ACHN (cell line): ENCODE data around the gene ACAP1.

Experiments used
- DNase-seq: peaks from one replicate; pipeline ENCODE4 v3.0.0-alpha.2; 2015
- in situ Hi-C: cut with HindIII; loops from 2 replicates; pipeline ENCODE4 v1.10.0; 2017; ENCODE audit warnings: low sequenced_read_pairs, low pct_ligation_motif_present, low pct_unique_long_range_greater_than_20kb

The ACAP1 gene

GRCh38 chr17:7308625-7309433 is 27.5 kb upstream of the ACAP1 start:
- in situ Hi-C loops: no loop called here
- peak; percentile 90 for DNase-seq

DNA sequence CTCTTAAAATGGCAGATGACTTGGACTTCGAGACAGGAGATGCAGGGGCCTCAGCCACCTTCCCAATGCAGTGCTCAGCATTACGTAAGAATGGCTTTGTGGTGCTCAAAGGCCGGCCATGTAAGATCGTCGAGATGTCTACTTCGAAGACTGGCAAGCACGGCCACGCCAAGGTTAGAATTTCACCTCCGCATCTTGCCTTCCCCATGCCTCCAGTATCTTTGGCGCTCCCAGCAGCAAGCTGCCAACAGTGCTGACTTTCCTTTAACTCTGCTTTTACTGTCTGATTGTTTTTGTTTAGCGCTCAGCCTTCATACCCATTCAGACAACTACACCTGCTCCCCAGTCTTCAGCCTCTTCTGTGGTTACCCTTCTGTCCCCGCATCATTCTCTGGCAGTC is 26.7 kb upstream of the ACAP1 start:
- no peak for DNase-seq
- in situ Hi-C loops: no loop called here

DNA sequence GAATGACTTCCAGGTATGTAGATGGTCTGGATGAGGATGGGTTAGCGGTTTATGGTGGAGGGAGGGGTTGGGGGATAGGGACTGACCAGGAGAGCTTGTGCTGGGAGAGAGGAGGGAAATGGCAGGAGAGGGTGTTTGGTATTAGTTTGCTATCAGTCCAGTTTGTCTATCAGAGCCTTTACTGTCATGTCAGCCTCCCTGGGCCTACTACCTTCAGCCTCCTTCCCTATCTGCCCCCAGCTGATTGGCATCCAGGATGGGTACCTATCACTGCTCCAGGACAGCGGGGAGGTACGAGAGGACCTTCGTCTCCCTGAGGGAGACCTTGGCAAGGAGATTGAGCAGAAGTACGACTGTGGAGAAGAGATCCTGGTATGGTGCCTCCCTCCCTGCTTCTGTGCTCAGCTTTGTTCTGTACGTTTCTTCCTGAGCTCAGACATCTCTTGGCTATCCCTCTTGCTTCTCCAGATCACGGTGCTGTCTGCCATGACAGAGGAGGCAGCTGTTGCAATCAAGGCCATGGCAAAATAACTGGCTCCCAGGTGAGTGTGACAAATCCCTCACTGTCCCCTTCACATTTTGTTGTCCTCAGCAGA is 25.1 kb upstream of the ACAP1 start:
- in situ Hi-C loops: no loop called here
- DNase-seq: no peak

- DNase-seq: no peak
- in situ Hi-C loops: no loop called here
Observed at GRCh38 chr17:7312432-7313087, 23.8 kb upstream of the ACAP1 start.

- in situ Hi-C loops: no loop called here
- peak; percentile 26 for DNase-seq
Observed at GRCh38 chr17:7313088-7313889, 23.0 kb upstream of the ACAP1 start.

DNA sequence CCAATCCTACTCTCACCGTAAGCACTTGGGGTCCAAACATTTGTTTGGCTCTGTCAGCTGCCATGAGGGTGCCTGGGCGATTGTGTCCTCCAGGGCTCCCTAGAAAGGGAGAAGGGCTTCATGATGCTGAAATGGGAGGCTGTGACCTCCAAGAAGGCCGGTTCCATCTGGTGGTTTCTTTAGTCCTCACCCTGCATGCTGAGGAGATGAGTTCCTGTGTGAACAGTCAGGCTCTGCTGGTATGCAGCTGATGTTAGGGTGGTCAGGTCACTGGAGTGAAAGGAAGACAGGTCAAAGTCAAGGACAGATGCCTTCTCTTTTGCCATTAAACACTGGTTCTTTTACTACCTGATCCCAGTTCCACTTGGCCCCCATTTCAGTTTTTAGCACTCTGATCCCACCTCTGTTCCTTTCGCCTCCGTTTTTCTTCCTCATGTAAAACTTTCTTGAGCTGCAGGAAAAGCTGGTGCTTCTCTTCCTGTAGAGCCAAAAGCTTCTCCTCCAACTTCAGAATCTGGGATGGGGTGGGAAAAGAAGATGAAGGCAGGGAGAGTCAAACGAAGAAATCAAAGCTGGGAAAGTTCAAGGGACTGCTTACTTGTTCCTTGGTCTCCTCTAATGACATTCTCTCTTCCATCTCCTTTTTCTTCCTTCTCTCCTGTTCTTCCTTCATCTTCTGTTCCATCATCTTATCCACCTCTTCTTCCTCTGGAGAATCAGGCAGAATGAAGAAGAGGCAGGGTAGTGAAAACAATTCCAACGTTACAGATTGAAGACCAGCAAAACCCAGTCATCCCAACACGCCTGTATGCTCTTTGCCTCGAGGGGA is 22.2 kb upstream of the ACAP1 start:
- in situ Hi-C loops: no loop called here
- DNase-seq: peak; percentile 50

- peak; percentile 89 for DNase-seq
- in situ Hi-C loops: no loop called here
Observed at GRCh38 chr17:7314719-7315569, 21.4 kb upstream of the ACAP1 start, which contains the start of gene GPS2. TSS of gene GPS2 (minus strand) at chr17:7315360. CDS start at chr17:7315052, 308 bp downstream.

GRCh38 chr17:7315570-7316235 is 20.6 kb upstream of the ACAP1 start:
- in situ Hi-C loops: no loop called here
- DNase-seq: no peak

- no peak for DNase-seq
- in situ Hi-C loops: no loop called here
Observed at GRCh38 chr17:7317161-7317803, 19.0 kb upstream of the ACAP1 start.

DNA sequence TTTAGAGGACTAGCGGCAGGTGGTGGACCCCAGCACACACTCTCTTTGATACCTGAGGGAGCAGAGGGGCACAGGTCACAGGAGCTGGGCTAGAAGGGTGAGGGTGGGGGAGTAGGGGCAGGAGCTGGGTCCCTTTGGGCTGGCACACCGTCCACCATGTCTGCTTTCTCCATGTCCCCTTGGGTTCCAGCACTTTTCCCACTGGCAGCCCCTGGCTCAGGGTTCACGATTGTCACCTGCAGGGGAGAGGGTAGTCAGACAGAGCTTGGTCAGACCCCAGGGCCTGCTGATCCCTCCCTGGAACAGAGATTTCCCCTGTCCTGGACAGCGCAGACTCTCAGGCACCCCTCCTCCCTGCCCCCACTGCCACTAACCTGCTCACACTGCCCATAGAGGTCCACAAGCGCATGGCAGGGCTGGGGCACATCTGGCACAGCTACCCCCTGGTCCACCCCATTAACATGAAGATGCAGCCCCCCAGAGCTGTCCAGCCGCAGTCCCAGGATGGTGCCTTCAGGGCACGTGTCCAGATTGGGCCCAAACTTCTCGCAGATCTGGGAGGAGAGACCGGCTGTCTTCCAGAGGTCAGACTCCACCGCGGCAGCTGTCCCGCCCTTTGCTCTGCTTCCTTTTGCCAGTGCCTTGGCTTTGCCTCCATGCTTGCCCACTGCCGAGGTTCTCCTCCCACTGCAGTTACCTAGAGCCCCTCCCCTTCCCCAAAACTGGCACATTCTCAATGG is 18.0 kb upstream of the ACAP1 start:
- no peak for DNase-seq
- in situ Hi-C loops: no loop called here

- in situ Hi-C loops: no loop called here
- DNase-seq: no peak
Observed at GRCh38 chr17:7321466-7321865, 14.9 kb upstream of the ACAP1 start.

GRCh38 chr17:7322520-7323194 is 13.7 kb upstream of the ACAP1 start:
- no peak for DNase-seq
- in situ Hi-C loops: no loop called here

GRCh38 chr17:7323731-7324437 is 12.4 kb upstream of the ACAP1 start:
- in situ Hi-C loops: no loop called here
- DNase-seq: no peak

- in situ Hi-C loops: no loop called here
- DNase-seq: no peak
Observed at GRCh38 chr17:7324438-7324779, 11.9 kb upstream of the ACAP1 start.

DNA sequence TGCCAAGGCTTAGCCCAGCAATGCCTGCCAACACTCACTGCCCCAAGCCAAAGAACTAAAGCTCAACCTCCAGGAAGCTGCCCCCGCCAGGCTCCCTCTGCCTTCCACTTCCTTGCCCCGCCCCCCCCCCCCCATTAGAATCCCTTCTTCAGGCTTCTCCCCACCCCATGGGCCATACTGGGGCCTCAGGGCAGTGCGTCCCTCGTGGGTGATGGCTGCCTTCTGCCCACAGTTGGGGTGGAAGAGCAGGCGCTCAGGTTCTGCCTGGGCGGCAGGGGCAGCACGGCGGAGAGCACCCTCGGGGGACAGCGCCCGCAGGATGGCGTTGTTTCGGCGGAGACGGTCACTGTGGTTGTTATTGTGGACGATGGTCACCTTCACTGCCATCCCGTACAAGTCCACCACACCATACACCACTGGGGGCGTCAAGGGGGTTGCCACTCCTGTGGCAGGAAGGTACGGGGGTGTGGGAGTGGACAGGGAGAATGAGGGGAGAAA is 11.2 kb upstream of the ACAP1 start:
- in situ Hi-C loops: no loop called here
- DNase-seq: no peak
